K562 (cell line): Measurements from ENCODE around the gene LDB2. TPM values are rescaled to one million over a fixed set of nuclear protein-coding genes. Genes with fewer than 3 reads are reported as not detected.

ENCODE experiments used
- ATAC-seq: fragments of 200-7000 bp; cut with Tn5 transposase; 3 replicates; pipeline ENCODE4 v1.9.1; 2020; ENCODE audit warnings: moderate library complexity
- BruUV-seq: library from RNA; stranded (reverse); fragments of 400-500 nt; replicated peaks from 2 replicates; lab custom pipeline; 2021; lab: Mats Ljungman, UMichigan
- CTCF ChIA-PET: fragments of 300-600 bp; formaldehyde crosslinking; extraction: SDS; loops from one replicate; lab custom pipeline; 2021; ENCODE audit warnings: low intra/inter-chr PET ratio; lab: Yijun Ruan, JAX
- POLR2A ChIA-PET: fragments of 300-600, 350-650 bp; sonication (Branson Sonifier 250); formaldehyde crosslinking; extraction: SDS; loops from one replicate; lab custom pipeline; 2021; ENCODE audit warnings: antibody characterized with exemption, inconsistent platforms; lab: Yijun Ruan, JAX
- DNase-seq, 4 experiments: peaks; one replicate each; pipeline versions ENCODE4 v3.0.0 to v3.0.0-alpha.2; 2011 to 2018; ENCODE audit warnings: low spot score in 3 of 4, mixed read lengths in 3 of 4; ENCODE audit errors: extremely low read depth in 1 of 4
- FAIRE-seq: peaks from 2 replicates; lab custom pipeline; 2011; peaks lifted over from hg19 to GRCh38; lab: Jason Lieb, UNC
- H2AFZ ChIP-seq: 2 replicates; pipeline ENCODE4 v1.6.0; 2011; ENCODE audit warnings: low read depth, low read length, control low read depth, inconsistent platforms
- H3K27ac ChIP-seq: fragments of 200-600 bp; 3 replicates; pipeline ENCODE4 v1.8.0; 2011; ENCODE audit warnings: low read depth, mild to moderate bottlenecking, control low read depth, inconsistent platforms, low read length, moderate library complexity, mixed read lengths; ENCODE audit errors: extremely low read depth
- H3K27me3 ChIP-seq, 2 experiments: fragments of 300-600 bp in 1 of 2; 2 replicates in 1 of 2; 3 replicates in 1 of 2; pipeline versions ENCODE4 v1.6.0 to v1.8.0; 2011; ENCODE audit warnings: inconsistent platforms in 2 of 2, low read length in 2 of 2, mild to moderate bottlenecking in 1 of 2, mixed read lengths in 1 of 2, moderate library complexity in 1 of 2; ENCODE audit not compliant: control insufficient read depth in 2 of 2, insufficient read depth in 2 of 2
- H3K36me3 ChIP-seq: fragments of 300-600 bp; 3 replicates; pipeline ENCODE4 v1.8.0; 2011; ENCODE audit warnings: mild to moderate bottlenecking, low read length, inconsistent platforms; ENCODE audit not compliant: control insufficient read depth, insufficient read depth
- H3K4me1 ChIP-seq, 2 experiments: fragments of 200-600 bp in 1 of 2; replicated peaks in 1 of 2; 2 replicates in 1 of 2; 3 replicates in 1 of 2; pipeline versions ENCODE4 v1.5.1 to v1.8.0; 2011; ENCODE audit warnings: inconsistent platforms in 2 of 2, low read length in 2 of 2, mild to moderate bottlenecking in 1 of 2, mixed read lengths in 1 of 2, moderate library complexity in 1 of 2; ENCODE audit not compliant: control insufficient read depth in 2 of 2, insufficient read depth in 2 of 2
- H3K4me2 ChIP-seq: 2 replicates; pipeline ENCODE4 v1.6.1; 2011; ENCODE audit warnings: low read length, control low read depth, inconsistent platforms, mixed read lengths; ENCODE audit not compliant: insufficient read depth
- H3K4me3 ChIP-seq: fragments of 200-600 bp; sonication (generic), shearing (Covaris generic); 2 replicates; pipeline ENCODE4 v1.5.1; 2016; ENCODE audit warnings: control low read depth, inconsistent platforms
- H3K79me2 ChIP-seq: fragments of 200-600 bp; 3 replicates; pipeline ENCODE4 v1.8.0; 2011; ENCODE audit warnings: low read length, inconsistent platforms; ENCODE audit not compliant: control insufficient read depth, insufficient read depth
- H3K9ac ChIP-seq, 2 experiments: 2 replicates each; pipeline versions ENCODE4 v1.6.0 to v1.6.1; 2011; ENCODE audit warnings: low read depth in 2 of 2, low read length in 2 of 2, control low read depth in 1 of 2, inconsistent platforms in 1 of 2, mild to moderate bottlenecking in 1 of 2, mixed read lengths in 1 of 2; ENCODE audit not compliant: insufficient read depth in 1 of 2
- H3K9me1 ChIP-seq: one replicate; pipeline ENCODE4 v1.6.0; 2011; ENCODE audit warnings: inconsistent platforms, mild to moderate bottlenecking, low read length, moderate library complexity; ENCODE audit not compliant: control insufficient read depth, insufficient read depth
- H3K9me3 ChIP-seq: replicated peaks from 2 replicates; pipeline ENCODE4 v1.5.1; 2011; ENCODE audit warnings: low read depth, low read length, inconsistent platforms; ENCODE audit not compliant: control insufficient read depth, insufficient read depth
- H4K20me1 ChIP-seq: replicated peaks from 2 replicates; pipeline ENCODE4 v1.6.1; 2011; ENCODE audit warnings: low read length, inconsistent platforms, mixed read lengths; ENCODE audit not compliant: control insufficient read depth, insufficient read depth
- C11orf30 ChIP-seq: fragments of 450-650 bp; IDR thresholded peaks from 2 replicates; pipeline ENCODE4 v1.6.1; 2016; ENCODE audit warnings: low read depth, mild to moderate bottlenecking
- MAFF ChIP-seq: IDR thresholded peaks from 2 replicates; pipeline ENCODE4 v1.6.1; 2012; ENCODE audit warnings: low read length, improper control_type of control experiment
- MAFG ChIP-seq: fragments of 450-650 bp; conservative IDR thresholded peaks from 2 replicates; pipeline ENCODE4 v1.6.1; 2016; ENCODE audit warnings: missing genetic modification characterization, missing compliant biosample characterization
- PHB2 ChIP-seq: fragments of 450-650 bp; IDR thresholded peaks from 2 replicates; pipeline ENCODE4 v1.6.1; 2017; ENCODE audit warnings: low read depth
- ZNF316 ChIP-seq: fragments of 450-650 bp; IDR thresholded peaks from 2 replicates; pipeline ENCODE4 v1.6.1; 2016
- WGBS: fragments of 100-300 bp; shearing (Covaris generic); methylation state at CpG from one replicate; pipeline ENCODE4 v1.1.6; 2016; ENCODE audit warnings: low coverage, mixed read lengths; ENCODE audit not compliant: insufficient coverage; ENCODE audit errors: missing lambda C conversion rate; 5-methylcytosine and 5-hydroxymethylcytosine counted together
- in situ Hi-C: fragments of 300-500 bp; cut with MboI; formaldehyde crosslinking; loops from 4 replicates; pipeline ENCODE4 v1.15.0; 2018; ENCODE audit warnings: inconsistent platforms, mixed read lengths
- intact Hi-C: fragments of 100-400 bp; cut with micrococcal nuclease; formaldehyde crosslinking; loops from 2 replicates; pipeline ENCODE4 v1.14.2; 2022
- polyA plus RNA-seq, 8 experiments: library from polyadenylated mRNA; depleted of rRNA in 4 of 8; stranded (reverse) in 5 of 8; unstranded in 3 of 8; fragments of >200 nt; fragmentation: Nextera tagmentation in 2 of 8; fragmentation: Illumina TruSeq in 1 of 8; extraction: Ambion mirVana in 2 of 8; extraction: Trizol in 1 of 8; gene quantifications; 2 replicates each; pipeline versions ENCODE4 v1.2.1 to v1.2.3, GENCODE V29; 2011 to 2014; ENCODE audit warnings: inconsistent platforms in 1 of 8, missing spikeins in 1 of 8
- total RNA-seq, 7 experiments: library from RNA; depleted of rRNA in 6 of 7; stranded (reverse); fragments of >200 nt in 6 of 7; fragmentation: Illumina TruSeq in 2 of 7; extraction: Trizol in 2 of 7; gene quantifications; 2 replicates each; pipeline versions ENCODE4 v1.2.1 to v1.2.3, GENCODE V29; 2011 to 2021; ENCODE audit warnings: low replicate concordance in 1 of 7
- TF ChIP-seq, protein P1 (sequence below): fragments of 450-650 bp; IDR thresholded peaks from 2 replicates; pipeline ENCODE4 v1.6.1; 2016; ENCODE audit warnings: borderline replicate concordance

The LDB2 gene
- total and polyA plus RNA-seq, 9 of the 15 experiments (the other 6 are each of a cell fraction or from before 2014, with no cell fraction given): 0.10 to 0.20 TPM; not detected in 7

DNA sequence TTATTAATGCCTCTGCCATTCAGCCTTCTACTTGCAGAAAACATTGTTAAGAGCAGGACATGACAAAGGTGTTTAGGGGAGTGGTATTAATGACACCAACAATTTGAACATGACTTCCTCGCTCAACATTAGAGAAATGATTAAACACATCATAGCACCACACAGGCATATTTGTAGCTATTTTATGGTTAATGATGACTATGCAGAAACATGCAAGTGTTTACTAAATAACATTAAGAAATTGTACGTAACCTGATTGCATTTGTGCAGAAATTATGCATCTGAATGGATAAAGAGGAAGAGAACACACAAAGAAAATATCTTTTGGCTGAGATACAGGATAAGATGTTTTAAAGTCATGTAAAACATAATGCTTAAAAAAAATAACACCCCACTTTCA lies 323.5 kb downstream of the LDB2 start:
- Histone ChIP-seq H3K79me2 (no peaks in the 10 kb centered on the region), H3K27me3 (no peaks in the 10 kb centered on the region; a peak in 1 of 5 replicates), H3K9me1 (no peaks in the 10 kb centered on the region), H3K9me3 (no peaks in the 10 kb centered on the region), H4K20me1 (no peaks in the 10 kb centered on the region), H3K36me3 (no peaks in the 10 kb centered on the region), H3K4me1 (no peaks in the 10 kb centered on the region), H3K9ac (no peak overlapping the region), H3K27ac (no peak overlapping the region), H2AFZ (no peak overlapping the region), H3K4me2 (no peak overlapping the region), H3K4me3 (no peak overlapping the region)
- ATAC-seq (no peak), DNase-seq (no peak), FAIRE-seq (no peak)
- in situ Hi-C loops: no loop called here
- CTCF ChIA-PET: interaction anchor here (0.6 kb wide), 1 partner anchor 32 kb away, joined by 3 read pairs; no protein-coding TSS in a partner anchor
- TF ChIP-seq MAFG (tag) (peak; percentile 30; the same call in 1 of the 2 replicates), PHB2 (no peak), ZNF316 (peak; percentile 57; the same call in 1 of the 2 replicates), MAFF (peak; percentile 27; the same call in 1 of the 2 replicates), C11orf30 (peak; percentile 31; the same call in 1 of the 2 replicates)
- TF ChIP-seq, protein P1, sequence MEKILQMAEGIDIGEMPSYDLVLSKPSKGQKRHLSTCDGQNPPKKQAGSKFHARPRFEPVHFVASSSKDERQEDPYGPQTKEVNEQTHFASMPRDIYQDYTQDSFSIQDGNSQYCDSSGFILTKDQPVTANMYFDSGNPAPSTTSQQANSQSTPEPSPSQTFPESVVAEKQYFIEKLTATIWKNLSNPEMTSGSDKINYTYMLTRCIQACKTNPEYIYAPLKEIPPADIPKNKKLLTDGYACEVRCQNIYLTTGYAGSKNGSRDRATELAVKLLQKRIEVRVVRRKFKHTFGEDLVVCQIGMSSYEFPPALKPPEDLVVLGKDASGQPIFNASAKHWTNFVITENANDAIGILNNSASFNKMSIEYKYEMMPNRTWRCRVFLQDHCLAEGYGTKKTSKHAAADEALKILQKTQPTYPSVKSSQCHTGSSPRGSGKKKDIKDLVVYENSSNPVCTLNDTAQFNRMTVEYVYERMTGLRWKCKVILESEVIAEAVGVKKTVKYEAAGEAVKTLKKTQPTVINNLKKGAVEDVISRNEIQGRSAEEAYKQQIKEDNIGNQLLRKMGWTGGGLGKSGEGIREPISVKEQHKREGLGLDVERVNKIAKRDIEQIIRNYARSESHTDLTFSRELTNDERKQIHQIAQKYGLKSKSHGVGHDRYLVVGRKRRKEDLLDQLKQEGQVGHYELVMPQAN: no peak
- POLR2A ChIA-PET: no interaction called here
- 0% methylated on average over 2 of the region's 2 CpGs for WGBS
- intact Hi-C loops: no loop called here
- no TSS peak for BruUV-seq
